SU-DHL-6 (cell line): ENCODE data around the gene TNXB.
"Not testable (repeated sequence)": the region's sequence is repeated elsewhere in the genome, so short reads cannot be mapped to it uniquely, and the experiment has no call there.

ENCODE experiments used
- H2AFZ ChIP-seq: fragments of 200-600 bp; sonication (generic); 2 replicates; pipeline ENCODE4 v1.6.1; 2014; ENCODE audit warnings: low read depth, mild to moderate bottlenecking, moderate library complexity, mixed read lengths, antibody characterized with exemption, low read length; ENCODE audit not compliant: severe bottlenecking
- H3F3A ChIP-seq: fragments of 200-600 bp; shearing (Covaris generic); 2 replicates; pipeline ENCODE4 v1.6.0; 2016; ENCODE audit warnings: antibody characterized with exemption, mild to moderate bottlenecking; ENCODE audit not compliant: insufficient read depth
- H3K27ac ChIP-seq: fragments of 200-600 bp; sonication (generic); 2 replicates; pipeline ENCODE4 v1.5.1; 2016; ENCODE audit warnings: low read depth, mild to moderate bottlenecking, low read length, moderate library complexity, mixed read lengths
- H3K27me3 ChIP-seq: fragments of 200-600 bp; sonication (generic), shearing (Covaris generic); 2 replicates; pipeline ENCODE4 v1.6.0; 2014; ENCODE audit warnings: mild to moderate bottlenecking, low read length
- H3K36me3 ChIP-seq: fragments of 200-600 bp; sonication (generic); 2 replicates; pipeline ENCODE4 v1.6.1; 2014; ENCODE audit warnings: mild to moderate bottlenecking, low read length, mixed read lengths
- H3K4me2 ChIP-seq: fragments of 300-600, 200-600 bp; shearing (Covaris generic), sonication (generic); 2 replicates; pipeline ENCODE4 v1.6.0; 2014; ENCODE audit warnings: low read length, low read depth, mild to moderate bottlenecking; ENCODE audit not compliant: poor library complexity, severe bottlenecking
- H3K4me3 ChIP-seq: fragments of 200-600 bp; sonication (generic); 2 replicates; pipeline ENCODE4 v1.5.1; 2014; ENCODE audit warnings: antibody characterized with exemption, low read length, mild to moderate bottlenecking, mixed read lengths; ENCODE audit not compliant: insufficient read depth, poor library complexity, severe bottlenecking
- H3K79me2 ChIP-seq: fragments of 200-600 bp; sonication (generic); 2 replicates; pipeline ENCODE4 v1.6.1; 2014; ENCODE audit warnings: mild to moderate bottlenecking, low read length, moderate library complexity; ENCODE audit not compliant: insufficient read depth
- H3K9ac ChIP-seq: fragments of 200-600 bp; sonication (generic); 2 replicates; pipeline ENCODE4 v1.7.0; 2014; ENCODE audit warnings: mild to moderate bottlenecking, low read length
- H3K9me2 ChIP-seq: fragments of 200-600 bp; sonication (generic); replicated peaks from 2 replicates; pipeline ENCODE4 v1.6.1; 2014; ENCODE audit warnings: low read length; ENCODE audit not compliant: insufficient read depth
- H3K9me3 ChIP-seq: fragments of 200-600 bp; sonication (generic); 2 replicates; pipeline ENCODE4 v1.6.1; 2014; ENCODE audit warnings: low read length, mixed read lengths; ENCODE audit not compliant: insufficient read depth
- H4K20me1 ChIP-seq: fragments of 200-600 bp; sonication (generic); 2 replicates; pipeline ENCODE4 v1.6.1; 2014; ENCODE audit warnings: low read depth, mild to moderate bottlenecking, antibody characterized with exemption, low read length, moderate library complexity, mixed read lengths
- CTCF ChIP-seq: fragments of 200-600 bp; sonication (generic); IDR thresholded peaks from one replicate; pipeline ENCODE4 v1.5.1; 2017; ENCODE audit warnings: antibody characterized with exemption, mild to moderate bottlenecking, low read length, moderate library complexity; ENCODE audit not compliant: insufficient read depth, poor library complexity, severe bottlenecking
- EZH2phosphoT487 ChIP-seq: fragments of 200-600 bp; sonication (generic), shearing (Covaris generic); conservative IDR thresholded peaks from 2 replicates; pipeline ENCODE4 v1.6.1; 2018; ENCODE audit warnings: mild to moderate bottlenecking, antibody characterized with exemption, low read length, moderate library complexity, mixed read lengths

Gene TNXB

GRCh38 chr6:32147401-32148132 is 38.4 kb upstream of the TNXB start:
- TF ChIP-seq EZH2phosphoT487: no peak
- no peak for TF ChIP-seq CTCF

GRCh38 chr6:32146687-32147086 is 37.5 kb upstream of the TNXB start:
- Histone ChIP-seq H3F3A (no peaks in the 10 kb centered on the region), H3K9me3 (no peaks in the 10 kb centered on the region), H3K27ac (no peak overlapping the region), H3K36me3 (no peaks in the 10 kb centered on the region), H3K4me3 (no peak overlapping the region), H3K9me2 (no peaks in the 10 kb centered on the region), H2AFZ (no peak overlapping the region), H3K9ac (no peak overlapping the region), H3K4me2 (no peak overlapping the region), H3K27me3 (no peaks in the 10 kb centered on the region), H4K20me1 (no peaks in the 10 kb centered on the region), H3K79me2 (no peaks in the 10 kb centered on the region)
- TF ChIP-seq CTCF (no peak), EZH2phosphoT487 (no peak)

More at GRCh38 chr6:32147401-32148132, 38.4 kb upstream of the TNXB start:
- Histone ChIP-seq H3K79me2 (no peaks in the 10 kb centered on the region), H3K9me3 (no peaks in the 10 kb centered on the region), H3K4me2 (no peak overlapping the region), H2AFZ (no peak overlapping the region), H3K36me3 (no peaks in the 10 kb centered on the region), H3K9me2 (no peaks in the 10 kb centered on the region), H3K9ac (no peak overlapping the region), H3K27me3 (no peaks in the 10 kb centered on the region), H4K20me1 (no peaks in the 10 kb centered on the region), H3F3A (no peaks in the 10 kb centered on the region), H3K27ac (no peak overlapping the region), H3K4me3 (no peak overlapping the region)

GRCh38 chr6:32146287-32146686 is 37.1 kb upstream of the TNXB start:
- H3K9ac ChIP-seq: no peak overlapping the region
- H3K9me3 ChIP-seq: no peaks in the 10 kb centered on the region
- no peak overlapping the region for H3K4me3 ChIP-seq
- no peaks in the 10 kb centered on the region for H3K9me2 ChIP-seq
- H2AFZ ChIP-seq: no peak overlapping the region
- no peak for TF ChIP-seq EZH2phosphoT487
- TF ChIP-seq CTCF: no peak
- no peak overlapping the region for H3K4me2 ChIP-seq
- H4K20me1 ChIP-seq: no peaks in the 10 kb centered on the region
- H3K36me3 ChIP-seq: no peaks in the 10 kb centered on the region
- H3K27ac ChIP-seq: no peak overlapping the region
- H3F3A ChIP-seq: no peaks in the 10 kb centered on the region
- H3K79me2 ChIP-seq: no peaks in the 10 kb centered on the region
- H3K27me3 ChIP-seq: no peaks in the 10 kb centered on the region

GRCh38 chr6:32144238-32144637 is 35.1 kb upstream of the TNXB start:
- H3F3A ChIP-seq, H3K27me3 ChIP-seq, H3K9me2 ChIP-seq, H3K9ac ChIP-seq, H2AFZ ChIP-seq, H3K36me3 ChIP-seq, H3K27ac ChIP-seq, H3K9me3 ChIP-seq, H3K79me2 ChIP-seq, H3K4me2 ChIP-seq, H4K20me1 ChIP-seq, H3K4me3 ChIP-seq: not testable (repeated sequence)
